GM19351 (cell line): ENCODE results near the gene GPRC5D.

ENCODE experiments used
- ATAC-seq: cut with Tn5 transposase; IDR thresholded peaks from one replicate; pipeline ENCODE4 v1.9.1; 2021; ENCODE audit warnings: mild to moderate bottlenecking, moderate library complexity; ENCODE audit not compliant: unreplicated experiment

GPRC5D gene

GRCh38 chr12:12982331-12982730 is 30.4 kb upstream of the GPRC5D start:
- ATAC-seq = no peak

- no peak for ATAC-seq
These were observed 27.8 kb upstream of the GPRC5D start for GRCh38 chr12:12979731-12980259.

- no peak for ATAC-seq
These were observed 27.2 kb upstream of the GPRC5D start for GRCh38 chr12:12979126-12979525.

- ATAC-seq = no peak
These were observed 25.3 kb upstream of the GPRC5D start for GRCh38 chr12:12977231-12977630.

GRCh38 chr12:12976366-12976765 is 24.4 kb upstream of the GPRC5D start:
- ATAC-seq = no peak

GRCh38 chr12:12975322-12976077 is 23.5 kb upstream of the GPRC5D start:
- no peak for ATAC-seq

- ATAC-seq = no peak
These were observed 22.2 kb upstream of the GPRC5D start for GRCh38 chr12:12974211-12974610.

- ATAC-seq = no peak
These were observed 21.0 kb upstream of the GPRC5D start for GRCh38 chr12:12973019-12973418.

GRCh38 chr12:12965836-12966235 is 13.9 kb upstream of the GPRC5D start:
- no peak for ATAC-seq

- no peak for ATAC-seq
These were observed 12.3 kb upstream of the GPRC5D start for GRCh38 chr12:12964255-12964654.

- no peak for ATAC-seq
These were observed 8.8 kb upstream of the GPRC5D start for GRCh38 chr12:12960639-12961209.

- no peak for ATAC-seq
These were observed 6.9 kb upstream of the GPRC5D start for GRCh38 chr12:12958886-12959285.

- ATAC-seq = no peak
These were observed 3.1 kb upstream of the GPRC5D start for GRCh38 chr12:12954878-12955625.

GRCh38 chr12:12954356-12954755 is 2.4 kb upstream of the GPRC5D start:
- ATAC-seq = no peak

- ATAC-seq = no peak
These were observed 466 bp downstream of the GPRC5D start for GRCh38 chr12:12951504-12951903.

- ATAC-seq = no peak
These were observed 4.1 kb downstream of the GPRC5D start for GRCh38 chr12:12947902-12948301.

- no peak for ATAC-seq
These were observed 5.1 kb downstream of the GPRC5D start for GRCh38 chr12:12946686-12947355.

GRCh38 chr12:12945591-12945990 is 6.4 kb downstream of the GPRC5D start:
- no peak for ATAC-seq

GRCh38 chr12:12943586-12944260 is 8.2 kb downstream of the GPRC5D start:
- no peak for ATAC-seq

GRCh38 chr12:12941450-12942350 is 10.3 kb downstream of the GPRC5D start:
- no peak for ATAC-seq
